Neural cell (in vitro differentiated cells): Measurements from ENCODE around the gene UNC5B.

Experiments used
- EP300 ChIP-seq: fragments of 450-650 bp; conservative IDR thresholded peaks from 2 replicates; pipeline ENCODE4 v1.6.1; 2014; ENCODE audit warnings: antibody characterized with exemption, mild to moderate bottlenecking, moderate library complexity; ENCODE audit not compliant: poor library complexity, severe bottlenecking
- EZH2 ChIP-seq: fragments of 200-600, 300-800 bp; shearing (Covaris generic), sonication (generic); IDR thresholded peaks from 2 replicates; pipeline ENCODE4 v1.6.1; 2014; ENCODE audit warnings: antibody characterized with exemption, low read length, borderline replicate concordance, mild to moderate bottlenecking; ENCODE audit not compliant: insufficient read depth, poor library complexity, severe bottlenecking
- MXI1 ChIP-seq: fragments of 450-650 bp; conservative IDR thresholded peaks from 2 replicates; pipeline ENCODE4 v1.6.1; 2014; ENCODE audit warnings: antibody characterized with exemption, mild to moderate bottlenecking; ENCODE audit not compliant: poor library complexity, severe bottlenecking
- POLR2AphosphoS5 ChIP-seq: IDR thresholded peaks from 2 replicates; pipeline ENCODE4 v1.6.1; 2012
- RAD21 ChIP-seq: fragments of 450-650 bp; conservative IDR thresholded peaks from 2 replicates; pipeline ENCODE4 v1.6.1; 2014; ENCODE audit warnings: antibody characterized with exemption, mild to moderate bottlenecking, moderate library complexity
- TAF1 ChIP-seq: IDR thresholded peaks from 2 replicates; pipeline ENCODE4 v1.6.1; 2012; ENCODE audit warnings: low read depth
- TF ChIP-seq, protein P1 (sequence below): fragments of 450-650 bp; IDR thresholded peaks from 2 replicates; pipeline ENCODE4 v1.5.1; 2014; ENCODE audit warnings: antibody characterized with exemption, mild to moderate bottlenecking, moderate library complexity; ENCODE audit not compliant: poor library complexity, severe bottlenecking
- TF ChIP-seq, protein P2 (sequence below): IDR thresholded peaks from 2 replicates; pipeline ENCODE4 v1.6.1; 2012; ENCODE audit warnings: borderline replicate concordance

DNA sequence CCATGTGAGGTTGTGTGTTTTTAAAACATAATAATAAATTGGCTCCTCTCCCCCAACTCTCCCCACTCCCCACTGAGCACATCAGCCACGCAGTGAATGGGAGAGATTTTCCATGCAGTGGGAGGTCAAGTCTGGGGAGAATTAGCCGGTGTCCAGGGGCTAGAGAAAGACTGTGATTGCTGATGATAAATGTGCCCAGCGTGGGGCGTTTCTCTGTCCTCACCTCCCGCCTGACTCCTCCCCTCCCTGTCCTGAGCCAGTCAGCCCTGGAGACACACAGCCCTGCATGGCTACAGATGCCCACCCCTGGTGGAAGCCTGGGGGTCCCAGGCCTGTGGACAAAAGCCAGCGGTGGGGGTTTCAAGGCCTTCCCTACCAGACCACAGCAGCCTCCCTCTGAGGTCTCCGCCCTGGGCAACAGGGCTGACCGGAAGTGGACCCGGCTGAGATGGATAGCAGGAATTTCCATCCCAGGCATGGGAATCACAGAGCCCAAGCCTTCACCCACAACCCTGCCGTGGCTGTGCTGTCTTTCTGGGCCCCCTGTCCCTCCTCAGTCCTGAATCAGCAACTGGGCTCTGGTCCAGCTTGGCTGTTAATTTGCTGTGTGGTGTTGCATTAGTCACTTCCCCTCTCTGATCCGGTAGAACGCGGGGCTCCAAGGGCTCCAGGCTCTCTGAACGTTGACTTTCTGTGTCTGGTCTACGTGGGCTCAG is 59.8 kb downstream of the UNC5B start:
- TF ChIP-seq, protein P1, sequence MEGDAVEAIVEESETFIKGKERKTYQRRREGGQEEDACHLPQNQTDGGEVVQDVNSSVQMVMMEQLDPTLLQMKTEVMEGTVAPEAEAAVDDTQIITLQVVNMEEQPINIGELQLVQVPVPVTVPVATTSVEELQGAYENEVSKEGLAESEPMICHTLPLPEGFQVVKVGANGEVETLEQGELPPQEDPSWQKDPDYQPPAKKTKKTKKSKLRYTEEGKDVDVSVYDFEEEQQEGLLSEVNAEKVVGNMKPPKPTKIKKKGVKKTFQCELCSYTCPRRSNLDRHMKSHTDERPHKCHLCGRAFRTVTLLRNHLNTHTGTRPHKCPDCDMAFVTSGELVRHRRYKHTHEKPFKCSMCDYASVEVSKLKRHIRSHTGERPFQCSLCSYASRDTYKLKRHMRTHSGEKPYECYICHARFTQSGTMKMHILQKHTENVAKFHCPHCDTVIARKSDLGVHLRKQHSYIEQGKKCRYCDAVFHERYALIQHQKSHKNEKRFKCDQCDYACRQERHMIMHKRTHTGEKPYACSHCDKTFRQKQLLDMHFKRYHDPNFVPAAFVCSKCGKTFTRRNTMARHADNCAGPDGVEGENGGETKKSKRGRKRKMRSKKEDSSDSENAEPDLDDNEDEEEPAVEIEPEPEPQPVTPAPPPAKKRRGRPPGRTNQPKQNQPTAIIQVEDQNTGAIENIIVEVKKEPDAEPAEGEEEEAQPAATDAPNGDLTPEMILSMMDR = no peak
- TF ChIP-seq EZH2 (no peak), POLR2AphosphoS5 (no peak), RAD21 (no peak), TAF1 (no peak), EP300 (no peak), MXI1 (no peak)
- TF ChIP-seq, protein P2, sequence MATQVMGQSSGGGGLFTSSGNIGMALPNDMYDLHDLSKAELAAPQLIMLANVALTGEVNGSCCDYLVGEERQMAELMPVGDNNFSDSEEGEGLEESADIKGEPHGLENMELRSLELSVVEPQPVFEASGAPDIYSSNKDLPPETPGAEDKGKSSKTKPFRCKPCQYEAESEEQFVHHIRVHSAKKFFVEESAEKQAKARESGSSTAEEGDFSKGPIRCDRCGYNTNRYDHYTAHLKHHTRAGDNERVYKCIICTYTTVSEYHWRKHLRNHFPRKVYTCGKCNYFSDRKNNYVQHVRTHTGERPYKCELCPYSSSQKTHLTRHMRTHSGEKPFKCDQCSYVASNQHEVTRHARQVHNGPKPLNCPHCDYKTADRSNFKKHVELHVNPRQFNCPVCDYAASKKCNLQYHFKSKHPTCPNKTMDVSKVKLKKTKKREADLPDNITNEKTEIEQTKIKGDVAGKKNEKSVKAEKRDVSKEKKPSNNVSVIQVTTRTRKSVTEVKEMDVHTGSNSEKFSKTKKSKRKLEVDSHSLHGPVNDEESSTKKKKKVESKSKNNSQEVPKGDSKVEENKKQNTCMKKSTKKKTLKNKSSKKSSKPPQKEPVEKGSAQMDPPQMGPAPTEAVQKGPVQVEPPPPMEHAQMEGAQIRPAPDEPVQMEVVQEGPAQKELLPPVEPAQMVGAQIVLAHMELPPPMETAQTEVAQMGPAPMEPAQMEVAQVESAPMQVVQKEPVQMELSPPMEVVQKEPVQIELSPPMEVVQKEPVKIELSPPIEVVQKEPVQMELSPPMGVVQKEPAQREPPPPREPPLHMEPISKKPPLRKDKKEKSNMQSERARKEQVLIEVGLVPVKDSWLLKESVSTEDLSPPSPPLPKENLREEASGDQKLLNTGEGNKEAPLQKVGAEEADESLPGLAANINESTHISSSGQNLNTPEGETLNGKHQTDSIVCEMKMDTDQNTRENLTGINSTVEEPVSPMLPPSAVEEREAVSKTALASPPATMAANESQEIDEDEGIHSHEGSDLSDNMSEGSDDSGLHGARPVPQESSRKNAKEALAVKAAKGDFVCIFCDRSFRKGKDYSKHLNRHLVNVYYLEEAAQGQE = no peak
